8988T (cell line): ENCODE measurements around the gene C15orf39.
"Not testable (repeated sequence)": the region's sequence is repeated elsewhere in the genome, so short reads cannot be mapped to it uniquely, and the experiment has no call there.

ENCODE experiments used
- DNase-seq: peaks from one replicate; pipeline ENCODE4 v3.0.0; 2011

The C15orf39 gene

DNA sequence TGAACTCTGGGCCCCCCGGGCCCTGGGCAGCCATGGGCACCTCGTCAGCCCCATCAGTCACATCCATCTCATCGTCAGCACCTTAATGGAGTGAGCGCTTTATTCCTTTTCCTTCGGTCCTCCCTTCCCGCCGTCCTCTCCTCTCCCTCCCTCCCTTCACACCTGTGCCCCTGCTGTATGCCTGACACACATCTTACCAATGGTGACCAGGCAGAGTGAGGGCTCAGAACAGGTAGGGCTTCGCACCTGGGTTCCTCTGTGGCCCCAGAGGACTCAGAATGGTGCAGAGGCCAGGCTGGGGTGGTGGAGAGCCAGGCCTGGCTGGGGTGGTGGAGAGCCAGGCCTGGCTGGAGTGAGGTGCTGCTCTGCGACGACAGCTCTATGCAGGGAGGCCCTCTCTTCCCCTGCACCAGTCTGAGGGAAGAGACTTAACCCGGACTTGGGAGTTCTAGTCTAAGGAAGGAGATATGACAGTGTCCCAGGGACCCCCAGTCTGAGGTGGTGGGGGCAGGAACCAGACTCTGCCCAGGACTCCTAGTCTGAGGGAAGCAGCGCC lies 11.6 kb downstream of the C15orf39 start:
- DNase-seq: no peak

DNA sequence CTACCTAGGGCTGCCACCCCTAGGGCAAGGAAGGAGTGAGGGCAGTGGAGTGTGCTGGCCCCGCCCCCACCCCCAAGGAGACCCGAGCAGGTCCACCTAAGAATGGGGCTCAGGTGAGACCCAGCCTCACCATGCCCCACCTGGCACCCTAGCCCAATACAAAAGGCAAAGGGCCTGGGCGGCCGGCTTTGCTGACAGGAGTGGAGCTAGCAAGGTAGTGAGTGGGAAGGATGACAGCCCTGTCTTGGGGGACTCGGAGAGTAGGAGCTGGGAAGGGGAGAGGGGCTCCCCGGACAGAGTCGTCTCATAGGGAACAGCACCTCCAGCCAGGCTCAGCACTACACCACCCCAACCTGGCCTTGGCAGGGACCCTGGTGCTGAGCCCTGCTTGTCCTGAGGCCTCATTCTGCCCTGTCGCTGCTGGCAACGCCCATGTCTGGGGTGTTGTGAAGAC lies 12.1 kb downstream of the C15orf39 start:
- no peak for DNase-seq

DNA sequence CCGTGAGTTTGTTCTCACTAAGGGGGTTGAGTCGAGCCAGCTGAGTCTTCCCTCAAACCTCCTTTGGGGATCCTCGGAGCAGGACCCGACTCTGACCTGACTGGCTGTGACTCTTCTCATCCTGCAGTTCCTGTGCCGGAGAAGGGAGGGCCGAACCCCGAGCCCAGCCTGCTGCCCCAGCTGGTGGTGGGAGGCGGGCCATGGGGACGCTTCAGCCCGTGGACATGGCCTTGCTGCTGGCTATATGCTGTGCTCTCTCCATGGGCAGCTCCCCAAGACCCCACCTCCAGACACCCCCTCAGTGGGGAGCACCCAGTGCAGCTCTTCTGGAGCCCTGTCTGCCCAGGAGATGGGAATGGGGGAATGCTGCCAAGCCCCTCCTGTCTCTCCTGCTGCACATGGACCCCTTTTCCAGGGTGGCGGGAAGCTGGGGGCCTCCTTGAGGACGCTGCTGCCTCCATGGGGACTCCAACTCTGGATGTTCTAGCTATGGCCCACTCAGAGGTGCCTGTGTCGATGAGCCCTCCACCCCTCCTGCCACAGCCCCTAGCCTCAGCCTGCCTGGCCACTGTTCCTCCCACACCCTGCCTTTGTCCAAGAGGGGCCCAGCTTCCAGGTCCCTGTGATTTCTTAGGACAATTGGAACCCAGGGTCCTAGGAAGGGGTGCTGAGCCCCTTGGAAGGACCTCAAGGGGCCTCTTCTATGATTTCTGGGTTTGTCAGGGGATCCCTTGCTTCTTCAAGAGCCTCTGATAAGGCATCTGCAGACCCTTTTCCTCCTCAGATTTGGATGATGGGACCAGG lies 12.8 kb downstream of the C15orf39 start:
- DNase-seq: no peak

- DNase-seq: no peak
These were observed 13.7 kb downstream of the C15orf39 start for GRCh38 chr15:75215107-75216004.

DNA sequence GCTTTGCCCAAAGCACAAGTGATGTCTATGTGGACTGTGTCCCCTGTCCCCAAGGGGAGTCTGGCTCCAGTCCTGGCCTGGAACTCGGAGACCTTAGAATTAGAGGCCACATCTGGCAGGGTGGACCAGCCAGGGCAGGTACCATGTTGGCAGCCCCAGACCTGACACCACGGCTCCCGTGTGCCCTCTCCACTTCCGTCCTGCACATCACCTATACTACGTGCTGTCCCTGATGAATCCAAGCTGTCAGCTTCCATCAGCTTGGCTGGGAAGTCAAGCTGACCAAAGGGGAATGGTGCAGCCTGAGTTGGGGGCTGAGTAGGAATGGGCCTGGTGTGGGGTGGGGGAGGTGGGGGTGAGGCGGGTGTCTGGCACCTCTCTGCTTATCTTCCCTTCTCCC lies 15.3 kb downstream of the C15orf39 start:
- DNase-seq: no peak

- not testable (repeated sequence) for DNase-seq
These were observed 15.9 kb downstream of the C15orf39 start for GRCh38 chr15:75217574-75217973.

GRCh38 chr15:75219507-75219929 lies 17.8 kb downstream of the C15orf39 start:
- not testable (repeated sequence) for DNase-seq

- DNase-seq: no peak
These were observed 22.0 kb downstream of the C15orf39 start for GRCh38 chr15:75223688-75224087.

DNA sequence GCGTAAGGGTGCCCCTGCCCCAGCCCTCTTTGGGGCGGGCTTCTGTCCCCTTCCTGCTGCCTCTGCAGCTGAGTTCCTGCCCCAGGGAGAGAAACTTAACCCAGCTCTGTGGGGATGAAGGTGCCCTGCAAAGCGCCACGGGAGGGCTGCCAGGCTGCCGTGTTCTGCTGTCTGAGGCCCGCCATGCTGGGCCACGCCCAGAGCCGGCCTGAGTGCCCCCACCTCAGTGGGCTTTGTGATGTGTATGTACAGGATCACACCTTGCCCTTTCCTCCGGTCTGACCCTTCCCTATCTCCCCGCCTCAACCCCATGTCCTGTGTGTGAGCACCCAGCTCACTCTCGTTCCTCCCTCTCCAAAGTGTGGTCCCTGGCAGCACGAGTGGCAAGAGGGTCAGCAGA lies 22.6 kb downstream of the C15orf39 start:
- no peak for DNase-seq

DNA sequence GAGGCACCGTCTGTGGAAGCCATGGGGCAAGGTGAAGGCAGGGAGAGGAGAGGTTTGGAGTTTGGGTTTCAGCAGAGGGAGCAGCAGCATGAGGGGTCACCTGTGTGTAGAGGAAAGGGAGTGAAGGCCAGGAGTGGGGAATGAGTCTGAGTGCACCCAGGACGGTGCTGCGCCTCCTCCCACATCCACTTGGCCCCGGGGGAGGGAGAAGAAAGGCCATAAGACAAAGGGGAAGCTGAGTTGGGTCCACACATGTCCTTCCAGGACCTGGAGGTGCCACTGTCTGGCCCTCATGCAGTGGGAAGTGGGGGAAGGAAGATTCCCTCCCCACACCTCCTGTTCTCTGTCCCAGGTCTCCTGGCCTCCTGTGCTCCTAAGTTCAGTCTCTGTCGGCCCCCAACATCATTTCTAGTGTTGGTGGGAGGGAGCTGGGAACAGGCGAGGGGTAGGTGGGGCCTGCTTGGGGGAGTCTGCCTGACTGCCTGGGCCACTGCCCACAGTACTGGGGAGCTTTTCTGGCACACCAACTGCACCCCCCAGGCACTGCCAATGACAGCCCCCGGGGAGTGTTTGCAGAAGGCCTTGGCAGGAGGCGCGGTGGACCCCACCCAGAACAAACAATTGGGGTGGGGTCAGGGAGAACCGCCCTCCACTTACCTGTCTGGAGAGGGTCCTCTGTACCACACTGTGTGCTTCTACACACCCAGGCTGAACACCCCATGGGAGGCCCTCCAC lies 23.6 kb downstream of the C15orf39 start:
- DNase-seq: not testable (repeated sequence)

DNA sequence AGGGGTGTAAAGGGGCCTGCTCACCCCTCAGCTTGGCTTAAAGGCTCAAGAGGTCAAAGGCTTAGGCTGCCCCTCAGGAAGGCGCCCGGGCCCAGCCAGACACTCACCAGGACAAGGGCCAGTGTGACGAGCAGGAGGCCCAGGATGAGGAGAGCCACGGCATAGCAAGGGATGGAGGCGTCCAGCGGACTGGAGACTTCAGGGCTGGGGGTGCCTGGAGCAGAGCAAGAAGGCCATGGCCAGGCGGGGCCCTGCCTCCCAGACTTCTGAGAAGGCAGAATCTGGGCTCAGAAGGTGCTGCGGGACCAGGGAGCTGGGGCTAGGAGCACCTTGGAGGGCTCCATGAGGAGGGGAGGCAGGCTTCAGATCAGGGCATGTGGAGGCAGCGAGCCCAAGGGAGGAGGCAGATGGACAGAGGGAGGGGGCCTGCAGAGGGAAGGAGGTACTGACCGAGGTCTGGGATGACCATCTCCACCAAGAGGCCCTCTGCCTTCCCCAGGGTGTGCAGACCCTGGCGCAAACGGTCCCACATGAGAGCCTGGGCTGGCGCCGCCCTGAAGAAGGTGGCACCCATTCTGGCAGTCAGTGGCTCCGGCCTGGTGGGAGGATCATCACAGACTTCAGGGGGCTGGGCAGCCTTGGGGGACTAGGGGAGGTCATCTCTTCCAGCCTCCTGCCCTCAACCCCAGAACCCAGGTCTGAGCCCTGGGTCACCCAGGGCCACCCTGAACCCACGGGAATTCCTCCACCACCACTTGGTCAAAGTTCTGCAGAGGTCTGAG lies 24.5 kb downstream of the C15orf39 start:
- no peak for DNase-seq

DNA sequence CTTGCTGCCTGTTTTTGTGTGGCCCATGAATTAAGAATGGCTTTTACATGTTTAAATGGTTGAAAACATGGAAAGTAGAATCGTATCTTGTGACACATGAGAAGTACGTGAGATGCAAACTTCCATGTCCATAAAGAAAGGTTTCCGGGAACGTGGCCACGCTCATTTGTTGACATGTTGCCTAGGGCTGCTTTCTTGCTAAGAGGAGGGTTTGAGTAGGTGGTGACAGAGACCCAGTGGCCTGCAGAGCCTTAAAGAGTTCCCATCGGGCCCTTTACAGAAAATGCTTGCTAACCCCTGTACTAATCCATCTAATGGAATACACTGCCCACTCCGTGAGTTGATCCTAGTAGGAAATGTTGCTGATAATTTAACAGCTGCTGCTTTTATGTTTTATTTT lies 25.4 kb downstream of the C15orf39 start:
- peak; percentile 1 for DNase-seq

DNA sequence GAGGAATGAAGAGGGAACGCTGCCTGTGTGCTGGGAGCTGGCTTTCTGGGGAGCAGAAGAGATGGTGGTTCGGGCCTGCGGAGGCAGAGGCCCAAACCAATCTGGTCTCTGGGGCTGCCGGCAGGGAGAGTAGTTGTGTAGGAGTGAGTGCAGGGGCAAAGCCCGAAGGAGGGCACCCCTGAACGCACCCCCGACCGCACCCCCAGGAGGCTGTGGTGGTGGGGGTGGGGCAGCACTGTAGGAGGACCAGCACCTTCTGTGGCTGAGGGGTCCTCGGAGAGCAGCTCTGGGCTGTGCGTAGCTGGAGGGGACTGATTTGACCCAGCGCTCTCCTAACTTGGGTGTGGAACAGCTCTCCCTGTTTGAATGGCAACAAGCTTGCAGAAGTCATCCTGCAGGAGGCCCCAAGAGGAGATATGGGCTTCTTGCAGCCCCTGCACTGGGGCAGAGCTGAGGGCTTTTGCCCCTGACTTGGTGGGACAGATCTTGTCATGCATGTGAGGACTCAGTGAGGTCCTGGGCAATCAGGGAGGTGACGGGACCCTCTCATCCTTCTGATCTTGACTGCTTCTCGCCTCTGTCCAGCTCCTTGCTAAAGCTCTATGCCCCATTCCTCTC lies 26.1 kb downstream of the C15orf39 start:
- DNase-seq: peak; percentile 8

DNA sequence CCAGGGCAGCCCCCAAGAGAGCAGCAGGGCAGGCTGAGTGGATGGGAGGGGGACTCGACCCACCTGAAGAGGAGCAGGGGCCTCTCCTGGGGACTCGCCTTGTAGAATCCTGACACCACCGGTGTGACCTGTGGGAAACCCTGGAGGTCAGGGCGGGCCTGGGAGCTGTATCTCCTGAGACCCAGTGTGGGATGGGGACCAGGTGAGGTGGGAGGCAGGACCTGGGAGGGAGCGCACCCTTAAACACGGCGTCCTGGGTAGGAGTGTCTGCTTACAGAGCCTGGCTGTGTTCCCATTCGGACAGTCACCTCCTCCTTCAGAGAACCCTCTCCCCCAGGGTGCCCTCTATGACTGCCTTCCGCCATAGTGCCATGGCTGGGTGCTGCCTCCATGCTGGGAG lies 27.1 kb downstream of the C15orf39 start:
- peak; percentile 3 for DNase-seq

- DNase-seq: peak; percentile 17
These were observed 27.7 kb downstream of the C15orf39 start for GRCh38 chr15:75229191-75230015.

DNA sequence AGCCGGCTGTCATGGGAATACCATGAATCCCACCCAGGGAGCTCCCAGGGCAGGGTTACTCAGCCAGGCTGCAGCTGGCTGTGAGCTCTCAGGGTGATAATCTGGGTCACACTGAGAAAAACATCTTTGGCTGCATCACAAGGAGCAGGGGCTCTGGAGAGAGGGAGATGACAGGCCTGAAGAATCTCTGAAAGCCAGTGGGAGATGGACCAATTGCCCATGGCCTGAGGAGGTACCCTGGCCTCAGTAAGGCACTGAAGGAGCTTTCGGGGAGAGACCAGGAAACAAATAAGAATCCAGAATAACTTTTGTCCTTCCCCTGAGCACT lies 28.3 kb downstream of the C15orf39 start:
- DNase-seq: peak; percentile 2

DNA sequence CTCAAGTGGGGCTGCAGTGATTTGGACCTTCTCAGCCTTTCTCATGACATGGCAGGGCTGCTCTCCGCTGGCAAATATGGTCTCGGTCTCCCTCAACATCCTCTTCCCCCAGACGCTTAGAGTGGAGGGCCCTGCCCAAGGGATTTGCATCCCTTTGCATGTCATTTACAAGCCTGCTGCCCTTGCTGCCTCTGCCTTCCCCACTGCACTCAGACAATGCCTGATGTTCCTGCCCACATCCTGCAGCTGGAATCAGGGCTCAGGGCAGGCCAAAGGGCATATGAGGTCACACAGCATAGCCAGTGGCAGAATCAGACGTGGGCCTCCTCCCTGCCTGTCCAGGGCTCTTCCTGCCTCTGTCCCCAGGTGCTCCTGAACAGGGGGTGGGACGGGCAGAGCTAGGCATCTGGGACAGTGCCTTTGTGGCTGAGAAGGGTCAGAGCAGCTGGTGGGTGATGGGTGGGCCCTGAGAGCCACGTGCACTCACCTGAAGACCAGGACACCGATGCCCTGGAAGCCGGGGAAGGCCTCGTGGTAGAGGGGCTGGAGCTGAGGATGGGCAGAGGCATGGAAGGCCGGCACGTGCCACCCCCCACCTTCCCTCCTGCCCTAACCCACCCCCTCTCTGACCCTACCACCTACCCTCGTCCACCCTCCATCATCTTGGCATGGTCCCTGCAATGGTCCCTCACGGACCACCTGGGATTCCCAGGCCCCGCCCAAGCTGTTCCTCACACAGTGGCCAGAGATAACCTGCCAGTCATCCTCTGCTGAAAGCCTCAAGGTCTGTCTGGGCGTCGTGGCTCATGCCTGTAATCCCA lies 29.1 kb downstream of the C15orf39 start:
- DNase-seq: peak; percentile 8

DNA sequence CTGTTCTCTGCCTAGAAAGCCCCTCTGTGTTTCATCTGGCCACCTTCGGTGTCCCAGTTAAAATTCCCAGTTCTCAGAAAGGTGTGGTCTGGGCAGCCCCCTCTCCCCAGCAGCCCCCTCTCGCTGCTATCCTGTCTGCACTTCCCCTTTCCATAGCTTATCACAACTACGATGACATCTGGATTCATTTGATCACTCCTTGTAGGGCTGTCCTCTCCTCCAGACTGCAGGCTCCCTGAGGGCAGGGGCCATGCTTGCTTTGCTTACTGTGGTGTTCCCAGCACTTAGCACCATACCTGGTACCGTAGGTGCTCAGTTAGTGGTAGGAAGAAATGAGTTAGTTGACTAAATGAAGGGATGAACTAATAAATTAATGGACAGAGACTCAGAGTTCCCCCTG lies 30.2 kb downstream of the C15orf39 start:
- no peak for DNase-seq

DNA sequence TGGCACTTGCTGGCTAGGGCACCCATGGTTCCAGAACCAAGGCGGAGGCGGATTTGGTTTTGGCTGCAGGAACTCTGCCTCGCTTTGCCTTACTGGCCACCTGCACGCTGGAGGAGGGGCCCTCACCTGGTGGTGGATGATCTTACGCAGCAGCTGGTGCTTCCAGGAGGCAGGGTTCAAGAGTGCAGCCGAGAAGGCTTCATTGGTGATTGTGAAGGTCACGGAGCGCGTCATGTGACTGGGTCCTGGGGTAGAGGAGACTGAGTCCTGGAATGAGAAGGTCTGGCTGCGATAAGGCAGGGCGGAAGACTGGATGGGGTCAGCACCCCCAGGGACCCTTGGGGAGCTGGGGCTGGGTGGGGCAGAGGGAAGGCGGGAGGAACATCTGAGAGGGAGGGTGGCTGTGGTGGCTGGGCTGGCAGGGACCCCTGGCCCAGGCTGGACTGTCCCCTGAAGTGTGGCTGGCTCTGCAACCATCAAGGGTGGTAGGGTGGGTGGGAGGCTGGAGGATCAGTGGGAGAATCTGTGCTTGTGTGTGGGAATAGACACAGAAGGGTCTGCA lies 30.7 kb downstream of the C15orf39 start:
- peak; percentile 4 for DNase-seq
